HepG2 (cell line): ENCODE data around the gene PPP1R27. TPM values are rescaled to one million over a fixed set of nuclear protein-coding genes. Genes with fewer than 3 reads are reported as not detected.

Source experiments
- BCL6 ChIP-seq: IDR thresholded peaks from 2 replicates; pipeline ENCODE4 v1.6.1; 2016; ENCODE audit warnings: missing genetic modification reagents, missing compliant biosample characterization
- FOXA1 ChIP-seq, 2 experiments: fragments of 450-650 bp in 1 of 2; sonication (generic) in 1 of 2; formaldehyde crosslinking in 1 of 2; IDR thresholded peaks; 2 replicates each; pipeline versions ENCODE4 v1.4.0 to v1.6.1; 2016 to 2020; ENCODE audit warnings: missing genetic modification reagents in 1 of 2
- KDM3A ChIP-seq: IDR thresholded peaks from 2 replicates; pipeline ENCODE4 v1.6.1; 2018; ENCODE audit warnings: low read depth, missing compliant biosample characterization
- LBX2 ChIP-seq: sonication (generic); formaldehyde crosslinking; IDR thresholded peaks from 2 replicates; pipeline ENCODE4 v1.5.0; 2020; ENCODE audit warnings: missing genetic modification reagents, mild to moderate bottlenecking, borderline replicate concordance
- NCOR1 ChIP-seq: fragments of 200-600 bp; sonication (generic); IDR thresholded peaks from 2 replicates; pipeline ENCODE4 v1.7.0; 2017; ENCODE audit warnings: antibody characterized with exemption, low read length, borderline replicate concordance
- PHF21A ChIP-seq: sonication (generic); formaldehyde crosslinking; IDR thresholded peaks from 2 replicates; pipeline ENCODE4 v1.5.0; 2020; ENCODE audit warnings: mild to moderate bottlenecking, missing genetic modification reagents
- RXRA ChIP-seq: sonication (generic); formaldehyde crosslinking; IDR thresholded peaks from 2 replicates; pipeline ENCODE4 v1.5.1; 2020; ENCODE audit warnings: missing genetic modification reagents
- SUZ12 ChIP-seq: fragments of 150-350 bp; IDR thresholded peaks from 2 replicates; pipeline ENCODE4 v1.6.1; 2014; ENCODE audit warnings: low read depth, low read length
- ZBTB10 ChIP-seq: sonication (generic); formaldehyde crosslinking; IDR thresholded peaks from 2 replicates; pipeline ENCODE4 v1.4.0; 2020; ENCODE audit warnings: missing genetic modification reagents, borderline replicate concordance
- ZNF251 ChIP-seq: sonication (generic); formaldehyde crosslinking; IDR thresholded peaks from 2 replicates; pipeline ENCODE4 v1.9.0; 2021; ENCODE audit warnings: mild to moderate bottlenecking, missing genetic modification reagents
- ZNF501 ChIP-seq: sonication (generic); formaldehyde crosslinking; IDR thresholded peaks from 2 replicates; pipeline ENCODE4 v1.5.1; 2020; ENCODE audit warnings: mild to moderate bottlenecking, moderate library complexity, missing genetic modification reagents
- ZNF737 ChIP-seq: sonication (generic); formaldehyde crosslinking; IDR thresholded peaks from 2 replicates; pipeline ENCODE4 v1.5.0; 2020; ENCODE audit warnings: missing genetic modification reagents, mild to moderate bottlenecking, borderline replicate concordance
- ZSCAN25 ChIP-seq: sonication (generic); formaldehyde crosslinking; IDR thresholded peaks from 2 replicates; pipeline ENCODE4 v1.8.0; 2022; ENCODE audit warnings: mild to moderate bottlenecking, missing genetic modification reagents
- polyA plus RNA-seq, 8 experiments: library from polyadenylated mRNA; depleted of rRNA in 3 of 8; stranded (reverse) in 7 of 8; unstranded in 1 of 8; fragments of >200 nt; fragmentation: Illumina TruSeq in 4 of 8; extraction: Trizol in 4 of 8; gene quantifications; 2 replicates each; pipeline versions ENCODE4 v1.2.1 to v1.2.3, GENCODE V29; 2011 to 2016; ENCODE audit warnings: low read depth in 4 of 8, missing spikeins in 1 of 8, mixed read lengths in 1 of 8; ENCODE audit not compliant: insufficient read depth in 1 of 8
- total RNA-seq, 5 experiments: library from RNA; depleted of rRNA; stranded (reverse); fragments of >200 nt; fragmentation: Illumina TruSeq; extraction: Trizol; gene quantifications; 2 replicates each; pipeline ENCODE4 v1.2.3, GENCODE V29; 2016; ENCODE audit warnings: low read depth in 1 of 5

The PPP1R27 gene
- total and polyA plus RNA-seq, 2 of the 13 experiments (the other 11 are each of a cell fraction or from before 2014, with no cell fraction given) = 0.17 to 1.00 TPM

- peak; percentile 55; the same call in 1 of the 2 replicates for TF ChIP-seq ZBTB10 (CRISPR knock-in tag)
- TF ChIP-seq RXRA (CRISPR knock-in tag) = peak; percentile 54
- TF ChIP-seq FOXA1 (IDR thresholded peaks at IDR 0.05) = no peak
- TF ChIP-seq FOXA1 (CRISPR knock-in tag; IDR thresholded peaks at IDR 0.05) = peak; percentile 51
- TF ChIP-seq NCOR1 = no peak
- TF ChIP-seq ZNF501 (CRISPR knock-in tag) = no peak
- TF ChIP-seq ZSCAN25 = 0 out of 2 replicates have a peak, but pooled peaks have one; percentile 22
- no peak for TF ChIP-seq ZNF737 (CRISPR knock-in tag)
- TF ChIP-seq PHF21A (CRISPR knock-in tag) = peak; percentile 43; the same call in 1 of the 2 replicates
- no peak for TF ChIP-seq ZNF251
- no peak for TF ChIP-seq SUZ12
- TF ChIP-seq KDM3A (CRISPR knock-in tag) = no peak
- 0 out of 2 replicates have a peak, but pooled peaks have one; percentile 29 for TF ChIP-seq BCL6 (CRISPR knock-in tag)
- 0 out of 2 replicates have a peak, but pooled peaks have one; percentile 8 for TF ChIP-seq LBX2 (CRISPR knock-in tag)
Observed at GRCh38 chr17:81804559-81805399, 30.1 kb downstream of the PPP1R27 start (continued).
